ENCODE results near the gene CA6. TPM values are rescaled to one million over a fixed set of nuclear protein-coding genes. Genes with fewer than 3 reads are reported as not detected.

CA6 gene
- polyA plus RNA-seq, 1 donor (not counting 4 experiments of a cell fraction or from before 2014, with no cell fraction given): not detected

DNA sequence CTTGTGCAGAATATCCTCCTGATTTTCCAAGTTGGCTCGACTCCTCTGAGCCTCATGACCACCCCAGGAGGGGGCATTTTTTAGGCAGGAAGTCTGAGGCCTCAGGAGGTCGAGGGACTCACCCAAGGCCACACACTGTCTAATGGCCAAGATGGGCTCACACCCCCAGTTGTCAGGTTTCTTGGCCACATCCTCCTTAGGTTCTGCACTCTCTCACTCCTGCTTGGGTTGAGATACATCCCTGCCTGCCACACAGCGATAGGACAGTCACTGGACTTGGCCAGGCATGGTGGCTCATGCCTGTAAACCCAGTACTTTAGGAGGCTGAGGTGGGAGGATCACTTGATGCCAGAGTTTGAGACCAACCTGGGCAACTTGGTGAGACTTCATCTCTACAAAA lies 4.6 kb downstream of the CA6 start:
- no peak for TF ChIP-seq EZH2 (IDR thresholded peaks at IDR 0.05; ENCODE audit: low read length)
- TF ChIP-seq, protein P1, sequence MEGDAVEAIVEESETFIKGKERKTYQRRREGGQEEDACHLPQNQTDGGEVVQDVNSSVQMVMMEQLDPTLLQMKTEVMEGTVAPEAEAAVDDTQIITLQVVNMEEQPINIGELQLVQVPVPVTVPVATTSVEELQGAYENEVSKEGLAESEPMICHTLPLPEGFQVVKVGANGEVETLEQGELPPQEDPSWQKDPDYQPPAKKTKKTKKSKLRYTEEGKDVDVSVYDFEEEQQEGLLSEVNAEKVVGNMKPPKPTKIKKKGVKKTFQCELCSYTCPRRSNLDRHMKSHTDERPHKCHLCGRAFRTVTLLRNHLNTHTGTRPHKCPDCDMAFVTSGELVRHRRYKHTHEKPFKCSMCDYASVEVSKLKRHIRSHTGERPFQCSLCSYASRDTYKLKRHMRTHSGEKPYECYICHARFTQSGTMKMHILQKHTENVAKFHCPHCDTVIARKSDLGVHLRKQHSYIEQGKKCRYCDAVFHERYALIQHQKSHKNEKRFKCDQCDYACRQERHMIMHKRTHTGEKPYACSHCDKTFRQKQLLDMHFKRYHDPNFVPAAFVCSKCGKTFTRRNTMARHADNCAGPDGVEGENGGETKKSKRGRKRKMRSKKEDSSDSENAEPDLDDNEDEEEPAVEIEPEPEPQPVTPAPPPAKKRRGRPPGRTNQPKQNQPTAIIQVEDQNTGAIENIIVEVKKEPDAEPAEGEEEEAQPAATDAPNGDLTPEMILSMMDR (optimal IDR thresholded peaks at IDR 0.05 in 1 of 3, IDR thresholded peaks at IDR 0.05 in 1 of 3, conservative IDR thresholded peaks at IDR 0.05 in 1 of 3; ENCODE audit: extremely low read depth in 1 of 3, insufficient read depth in 2 of 3, low read length in 3 of 3): no peak
- no peak overlapping the region for H2AFZ ChIP-seq (ENCODE audit: control insufficient read depth, low read length)
- no peaks in the 10 kb centered on the region for H3K27me3 ChIP-seq (ENCODE audit: control insufficient read depth, extremely low read depth, insufficient read depth, low read length)
- dilution Hi-C loops (cut with MboI; ENCODE audit: extremely low pct_ligation_motif_present, low sequenced_read_pairs): no loop called here
- no peaks in the 10 kb centered on the region for H3K9me3 ChIP-seq (ENCODE audit: control insufficient read depth, low read depth, low read length)
- FAIRE-seq: no peak
- no peak overlapping the region for H3K9ac ChIP-seq (ENCODE audit: control insufficient read depth, extremely low read depth, insufficient read depth, low read length)
- no peaks in the 10 kb centered on the region for H3K79me2 ChIP-seq (ENCODE audit: control insufficient read depth, insufficient read depth, low read length)
- no peak for DNase-seq (ENCODE audit: low read depth, low spot score)
- H3K36me3 ChIP-seq (ENCODE audit: control insufficient read depth in 2 of 2, extremely low read depth in 1 of 2, insufficient read depth in 2 of 2, low read length in 2 of 2): no peaks in the 10 kb centered on the region
- no peaks in the 10 kb centered on the region for H3K9me1 ChIP-seq (ENCODE audit: control insufficient read depth, extremely low read depth, insufficient read depth, low read length)
- H3K27ac ChIP-seq (ENCODE audit: control insufficient read depth, insufficient read depth, low read length): no peak overlapping the region
- no peak overlapping the region for H3K4me2 ChIP-seq (ENCODE audit: control insufficient read depth, extremely low read depth, insufficient read depth, low read depth, low read length)
- H4K20me1 ChIP-seq (ENCODE audit: control insufficient read depth, extremely low read depth, insufficient read depth, low read length): no peaks in the 10 kb centered on the region
- peaks cover under 1% of the 10 kb centered on the region for H3K4me1 ChIP-seq (ENCODE audit: control insufficient read depth, extremely low read depth, insufficient read depth, low read length)
- H3K4me3 ChIP-seq (ENCODE audit: control insufficient read depth in 2 of 3, extremely low read depth in 1 of 3, insufficient read depth in 2 of 3, low read depth in 1 of 3, low read length in 3 of 3): no peak overlapping the region

DNA sequence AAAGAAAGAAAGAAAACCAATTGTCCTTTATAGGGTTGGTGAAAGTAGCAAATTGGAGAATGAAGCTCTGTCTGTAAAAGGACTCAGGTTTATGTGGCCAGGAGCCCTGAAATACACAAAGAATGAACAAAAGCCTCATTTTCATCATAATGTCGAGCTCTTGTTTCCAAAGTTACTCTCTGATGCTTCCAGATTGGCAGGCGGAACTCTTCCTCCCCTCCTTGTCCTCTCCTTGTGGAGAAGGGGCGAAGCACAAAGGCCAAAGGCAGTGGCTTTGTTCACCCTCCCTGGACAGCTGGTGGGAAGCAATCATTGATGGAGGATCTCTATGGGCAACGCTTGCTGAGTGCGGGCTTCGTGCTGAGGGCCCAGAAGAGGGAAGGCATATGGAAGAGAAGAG lies 5.6 kb downstream of the CA6 start:
- Histone ChIP-seq H3K9me3 (ENCODE audit: control insufficient read depth, low read depth, low read length) (no peaks in the 10 kb centered on the region), H3K9me1 (ENCODE audit: control insufficient read depth, extremely low read depth, insufficient read depth, low read length) (no peaks in the 10 kb centered on the region), H3K27ac (ENCODE audit: control insufficient read depth, insufficient read depth, low read length) (no peak overlapping the region), H2AFZ (ENCODE audit: control insufficient read depth, low read length) (no peak overlapping the region), H3K27me3 (ENCODE audit: control insufficient read depth, extremely low read depth, insufficient read depth, low read length) (no peaks in the 10 kb centered on the region), H3K36me3 (ENCODE audit: control insufficient read depth in 2 of 2, extremely low read depth in 1 of 2, insufficient read depth in 2 of 2, low read length in 2 of 2) (no peaks in the 10 kb centered on the region), H4K20me1 (ENCODE audit: control insufficient read depth, extremely low read depth, insufficient read depth, low read length) (no peaks in the 10 kb centered on the region), H3K4me3 (ENCODE audit: control insufficient read depth in 2 of 3, extremely low read depth in 1 of 3, insufficient read depth in 2 of 3, low read depth in 1 of 3, low read length in 3 of 3) (no peak overlapping the region), H3K4me2 (ENCODE audit: control insufficient read depth, extremely low read depth, insufficient read depth, low read depth, low read length) (no peak overlapping the region), H3K4me1 (ENCODE audit: control insufficient read depth, extremely low read depth, insufficient read depth, low read length) (peaks cover 4% of the 10 kb centered on the region), H3K79me2 (ENCODE audit: control insufficient read depth, insufficient read depth, low read length) (no peaks in the 10 kb centered on the region), H3K9ac (ENCODE audit: control insufficient read depth, extremely low read depth, insufficient read depth, low read length) (no peak overlapping the region)
- FAIRE-seq (no peak), DNase-seq (ENCODE audit: low read depth, low spot score) (no peak)
- TF ChIP-seq EZH2 (IDR thresholded peaks at IDR 0.05; ENCODE audit: low read length): no peak
- TF ChIP-seq, protein P1 (optimal IDR thresholded peaks at IDR 0.05 in 1 of 3, IDR thresholded peaks at IDR 0.05 in 1 of 3, conservative IDR thresholded peaks at IDR 0.05 in 1 of 3; ENCODE audit: extremely low read depth in 1 of 3, insufficient read depth in 2 of 3, low read length in 3 of 3): no peak
- dilution Hi-C loops (cut with MboI; ENCODE audit: extremely low pct_ligation_motif_present, low sequenced_read_pairs): no loop called here

All from keratinocyte (primary cell).